ENCODE results near the gene E2F8. TPM values are rescaled to one million over a fixed set of nuclear protein-coding genes. Genes with fewer than 3 reads are reported as not detected.

The E2F8 gene
- polyA plus RNA-seq, 1 of the 3 experiments (the other 2 are of a cell fraction): 2.7 TPM

DNA sequence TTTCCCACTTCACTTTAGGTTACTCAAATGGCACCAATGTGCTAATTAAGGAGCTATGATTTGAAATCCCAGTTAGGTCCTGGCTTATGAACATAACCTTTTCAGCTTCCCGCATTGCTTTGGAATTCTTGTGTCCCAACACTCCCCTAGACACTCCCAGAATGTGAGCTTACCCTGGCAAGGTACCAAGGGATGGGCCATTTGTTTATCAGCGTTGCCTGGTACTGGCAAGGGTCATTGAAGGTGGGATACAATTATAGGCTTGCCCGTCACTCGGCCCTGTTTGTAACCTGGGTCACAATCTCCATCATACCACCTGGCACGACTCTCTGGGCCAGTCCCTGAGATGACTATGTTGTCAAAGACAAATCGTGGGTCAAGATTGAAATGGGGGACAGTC is 44.3 kb downstream of the E2F8 start:
- 47% methylated on average over 6 of the region's 6 CpGs for WGBS (ENCODE audit: low lambda C conversion rate)
- POLR2A ChIA-PET: no interaction called here

More for the DNA sequence above, 44.3 kb downstream of the E2F8 start:
- Histone ChIP-seq H3K36me3 (replicated peaks in 1 of 2; ENCODE audit: control insufficient read depth in 1 of 2, insufficient read depth in 2 of 2, low read length in 1 of 2) (no peaks in the 10 kb centered on the region), H3K79me2 (ENCODE audit: insufficient read depth) (no peaks in the 10 kb centered on the region), H3K27ac (ENCODE audit: low read depth in 2 of 2, low read length in 1 of 2) (no peak overlapping the region), H2AFZ (ENCODE audit: low read depth) (no peak overlapping the region), H3K9me2 (no peaks in the 10 kb centered on the region), H3K4me1 (ENCODE audit: control insufficient read depth in 1 of 2, insufficient read depth in 2 of 2, low read depth in 1 of 2, low read length in 1 of 2) (peaks cover 3 to 5% of the 10 kb centered on the region in 2 experiments; a peak in 2 of 4 replicates), H3K4me2 (no peak overlapping the region), H3K9me3 (no peaks in the 10 kb centered on the region), H3K4me3 (ENCODE audit: low read depth in 2 of 2, low read length in 1 of 2) (no peak overlapping the region), H3K27me3 (ENCODE audit: insufficient read depth) (no peaks in the 10 kb centered on the region), H4K20me1 (ENCODE audit: insufficient read depth) (no peaks in the 10 kb centered on the region), H3K9ac (no peak overlapping the region), H3F3A (replicated peaks; ENCODE audit: insufficient read depth) (no peaks in the 10 kb centered on the region)
- CTCF ChIA-PET: no interaction called here
- DNase-seq: no peak
- TF ChIP-seq, protein P1, sequence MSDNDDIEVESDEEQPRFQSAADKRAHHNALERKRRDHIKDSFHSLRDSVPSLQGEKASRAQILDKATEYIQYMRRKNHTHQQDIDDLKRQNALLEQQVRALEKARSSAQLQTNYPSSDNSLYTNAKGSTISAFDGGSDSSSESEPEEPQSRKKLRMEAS (IDR thresholded peaks at IDR 0.05; ENCODE audit: low read depth): no peak
- TF ChIP-seq, protein P2, sequence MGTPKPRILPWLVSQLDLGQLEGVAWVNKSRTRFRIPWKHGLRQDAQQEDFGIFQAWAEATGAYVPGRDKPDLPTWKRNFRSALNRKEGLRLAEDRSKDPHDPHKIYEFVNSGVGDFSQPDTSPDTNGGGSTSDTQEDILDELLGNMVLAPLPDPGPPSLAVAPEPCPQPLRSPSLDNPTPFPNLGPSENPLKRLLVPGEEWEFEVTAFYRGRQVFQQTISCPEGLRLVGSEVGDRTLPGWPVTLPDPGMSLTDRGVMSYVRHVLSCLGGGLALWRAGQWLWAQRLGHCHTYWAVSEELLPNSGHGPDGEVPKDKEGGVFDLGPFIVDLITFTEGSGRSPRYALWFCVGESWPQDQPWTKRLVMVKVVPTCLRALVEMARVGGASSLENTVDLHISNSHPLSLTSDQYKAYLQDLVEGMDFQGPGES (IDR thresholded peaks at IDR 0.05; ENCODE audit: low read depth, low read length): no peak
- TF ChIP-seq MXI1 (IDR thresholded peaks at IDR 0.05; ENCODE audit: low read depth, low read length) (no peak), POLR2AphosphoS5 (IDR thresholded peaks at IDR 0.05; ENCODE audit: low read depth, low read length) (no peak), REST (IDR thresholded peaks at IDR 0.05; ENCODE audit: low read depth, low read length) (no peak), ELF1 (IDR thresholded peaks at IDR 0.05) (no peak), YY1 (IDR thresholded peaks at IDR 0.05; ENCODE audit: low read depth) (no peak), FOXM1 (IDR thresholded peaks at IDR 0.05; ENCODE audit: low read depth) (no peak), EZH2phosphoT487 (IDR thresholded peaks at IDR 0.05; ENCODE audit: borderline replicate concordance, low read depth) (no peak), RAD21 (IDR thresholded peaks at IDR 0.05; ENCODE audit: low read length) (no peak), NFIC (IDR thresholded peaks at IDR 0.05; ENCODE audit: borderline replicate concordance) (no peak), FOSL2 (IDR thresholded peaks at IDR 0.05; ENCODE audit: borderline replicate concordance, low read depth) (no peak), TAF1 (IDR thresholded peaks at IDR 0.05; ENCODE audit: borderline replicate concordance, low read depth, low read length) (no peak)
